Heart right ventricle (tissue), 16 donors: ENCODE results near the gene CDC42. TPM values are rescaled to one million over a fixed set of nuclear protein-coding genes. Genes with fewer than 3 reads are reported as not detected.

Experiments
- ATAC-seq, 8 donors: fragments of 200-7000 bp; cut with Tn5 transposase; one replicate each; pipeline ENCODE4 v1.9.1; 2020; ENCODE audit warnings: mild to moderate bottlenecking in 8 of 8, moderate library complexity in 8 of 8, moderate number of reproducible peaks in 1 of 8
- DNase-seq, 2 donors: peaks; one replicate each; pipeline ENCODE4 v3.0.0-alpha.2; 2020
- H3K27ac ChIP-seq, 10 donors: fragments of 200-600 bp; sonication (generic) in 2 of 10; one replicate each; pipeline versions ENCODE4 v1.5.0 to v1.8.0; 2020 to 2022; ENCODE audit warnings: mild to moderate bottlenecking in 3 of 10
- H3K27me3 ChIP-seq, 7 donors: fragments of 200-600 bp; one replicate each; pipeline ENCODE4 v1.8.0; 2021 to 2022; ENCODE audit warnings: mild to moderate bottlenecking in 2 of 7
- H3K36me3 ChIP-seq, 9 donors: fragments of 200-600 bp; sonication (generic) in 1 of 9; one replicate each; pipeline versions ENCODE4 v1.5.0 to v1.8.0; 2020 to 2022; ENCODE audit warnings: mild to moderate bottlenecking in 2 of 9
- H3K4me1 ChIP-seq, 9 donors: fragments of 200-600 bp; sonication (generic) in 1 of 9; one replicate each; pipeline versions ENCODE4 v1.5.0 to v1.8.0; 2020 to 2022; ENCODE audit warnings: mild to moderate bottlenecking in 4 of 9
- H3K4me3 ChIP-seq, 10 donors: fragments of 200-600 bp; sonication (generic) in 2 of 10; one replicate each; pipeline versions ENCODE4 v1.5.0 to v1.8.0; 2020 to 2022; ENCODE audit warnings: mild to moderate bottlenecking in 7 of 10, moderate library complexity in 2 of 10
- H3K9me3 ChIP-seq, 11 donors: fragments of 200-600 bp in 10 of 11; sonication (generic) in 2 of 11; one replicate each; pipeline versions ENCODE4 v1.5.0 to v1.8.0; 2013 to 2022; ENCODE audit warnings: mild to moderate bottlenecking in 2 of 11, control low read depth in 1 of 11, moderate library complexity in 1 of 11
- CTCF ChIP-seq, 9 donors: fragments of 200-600 bp; sonication (generic) in 2 of 9; IDR thresholded peaks; one replicate each; pipeline versions ENCODE4 v1.5.0 to v1.8.0; 2021 to 2022; ENCODE audit warnings: antibody characterized with exemption in 9 of 9, mild to moderate bottlenecking in 5 of 9, moderate library complexity in 1 of 9
- WGBS, 2 donors: extraction: QIAGEN DNeasy Blood & Tissue Kit; methylation state at CpG; one replicate each; pipeline ENCODE4 v1.1.7; 2013; ENCODE audit warnings: inconsistent platforms in 1 of 2; 5-methylcytosine and 5-hydroxymethylcytosine counted together
- intact Hi-C, 10 donors: fragments of 100-400 bp; cut with DNase I; formaldehyde crosslinking; loops; one replicate each; pipeline versions ENCODE4 v1.11.1 to v1.14.2; 2022
- polyA plus RNA-seq, 2 donors: library from polyadenylated mRNA; stranded (reverse); fragments of 200-250 nt; gene quantifications; one replicate each; pipeline ENCODE4 v1.2.3, GENCODE V29; 2013
- total RNA-seq, 10 donors: library from RNA; stranded (reverse); fragmentation: NEBNext Ultra II Directional in 3 of 10; extraction: Animal tissue kit (Norgen Biotek cat#: 25700) in 3 of 10; gene quantifications; one replicate each; pipeline versions ENCODE4 v1.2.1 to v1.2.4, GENCODE V29; 2021 to 2023
- donor health status: Arrhythmogenic right ventricular cardiomyopathy.
- donor health status: ischemic (EF 13 %, LVEDD 7.1; RV severe dilation, severe dysfunction).
- donor health status: healthy with polysubstance abuse.
- donor health status: DM: no; HTN: yes; CAD: no.
- donor health status: DM: no; HTN: no; CAD: no.
- donor health status: ischemic (EF 25% LVEDD 6.9; RV normal size, moderate dysfunction).
- donor health status: ischemic (EF 25% LVEDD 5.7; RV mildly dilated, moderate dysfunction).
- donor health status: healthy.
- donor health status: DM: yes; HTN: yes; CAD: no.
- donor health status: Ischemic cardiomyopathy.
- donor health status: ischemic (EF 35%, LVEDD 5.7; RV mildly dilated, moderate dysfunction).
- donor health status: nonischemic (EF 11% LVEDD 7.7; RV severe dilation, severe dysfunction).
- donor health status: DM: yes; HTN: yes; CAD: no.
- donor health status: PGD.
- donor health status: ischemic (EF 29% LVEDD 5.4; RV normal size, mild dysfunction).
- donor health status: nonischemic (EF 23%, LVEDD 6.1; RV moderate dilation, normal function).

Gene CDC42
- total and polyA plus RNA-seq, 12 donors: 68.7 to 259 (median 168) TPM

- Histone ChIP-seq H3K9me3 (no peaks in the 10 kb centered on the region), H3K27me3 (no peaks in the 10 kb centered on the region), H3K4me1 (peaks cover 8 to 46% (median 31%) of the 10 kb centered on the region in 9 donors), H3K27ac (no peak overlapping the region), H3K36me3 (peaks cover 0 to 95% (median 23%) of the 10 kb centered on the region in 9 donors), H3K4me3 (no peak overlapping the region)
- DNase-seq (no peak), ATAC-seq (no peak)
- TF ChIP-seq CTCF (IDR thresholded peaks at IDR 0.05): no peak
- intact Hi-C loops: no loop called here
- WGBS, 2 donors: 93 to 100% methylated on average over 1 of the region's 1 CpG
Observed at GRCh38 chr1:22093513-22093912, 41.0 kb downstream of the CDC42 start.

GRCh38 chr1:22096036-22096435, 43.5 kb downstream of the CDC42 start:
- H3K4me3 ChIP-seq: no peak overlapping the region
- H3K27me3 ChIP-seq: no peaks in the 10 kb centered on the region
- TF ChIP-seq CTCF (IDR thresholded peaks at IDR 0.05): no peak
- no peak overlapping the region for H3K27ac ChIP-seq
- ATAC-seq: no peak
- H3K4me1 ChIP-seq: peaks cover 0 to 34% (median 9%) of the 10 kb centered on the region in 9 donors
- H3K36me3 ChIP-seq: peaks cover 0 to 96% (median 30%) of the 10 kb centered on the region in 9 donors
- H3K9me3 ChIP-seq: no peaks in the 10 kb centered on the region
- DNase-seq: no peak
- 90 to 94% methylated on average over 5 of the region's 5 CpGs for WGBS, 2 donors
- intact Hi-C loops: no loop called here

GRCh38 chr1:22096463-22096862, 44.0 kb downstream of the CDC42 start:
- WGBS, 2 donors: 86 to 91% methylated on average over 3 of the region's 3 CpGs
- H3K9me3 ChIP-seq: no peaks in the 10 kb centered on the region
- no peak overlapping the region for H3K4me3 ChIP-seq
- peaks cover 0 to 96% (median 30%) of the 10 kb centered on the region in 9 donors for H3K36me3 ChIP-seq
- H3K27ac ChIP-seq: no peak overlapping the region
- DNase-seq (no peak), ATAC-seq (peak in 1 of 8 donors; percentile 57)
- peaks cover 0 to 34% (median 11%) of the 10 kb centered on the region in 9 donors for H3K4me1 ChIP-seq
- H3K27me3 ChIP-seq: no peaks in the 10 kb centered on the region
- intact Hi-C loops: no loop called here
- no peak for TF ChIP-seq CTCF (IDR thresholded peaks at IDR 0.05)

GRCh38 chr1:22098752-22099151, 46.2 kb downstream of the CDC42 start:
- no peak for ATAC-seq
- intact Hi-C loops: no loop called here
- Histone ChIP-seq H3K27me3 (no peaks in the 10 kb centered on the region), H3K36me3 (peaks cover 0 to 91% (median 30%) of the 10 kb centered on the region in 9 donors), H3K9me3 (no peaks in the 10 kb centered on the region), H3K4me1 (peaks cover 0 to 28% (median 13%) of the 10 kb centered on the region in 9 donors), H3K27ac (no peak overlapping the region), H3K4me3 (no peak overlapping the region)
- WGBS, 2 donors: 95 to 96% methylated on average over 10 of the region's 10 CpGs
- DNase-seq: no peak
- no peak for TF ChIP-seq CTCF (IDR thresholded peaks at IDR 0.05)
